LHCN-M2 (cell line): ENCODE measurements around the gene HDAC4. TPM values are rescaled to one million over a fixed set of nuclear protein-coding genes. Genes with fewer than 3 reads are reported as not detected.
A peak's percentile ranks its signal among the peaks of the same experiment; 100 is the strongest.

Experiments used
- DNase-seq: peaks from one replicate; pipeline ENCODE4 v3.0.0-alpha.2; 2012; ENCODE audit warnings: low read depth
- total RNA-seq: library from RNA; depleted of rRNA; stranded (reverse); fragments of >200 nt; gene quantifications from 2 replicates; pipeline ENCODE4 v1.2.3, GENCODE V29; 2014

Gene HDAC4
- total RNA-seq, 1 experiment from 2014 or later: 26.8 TPM

DNA sequence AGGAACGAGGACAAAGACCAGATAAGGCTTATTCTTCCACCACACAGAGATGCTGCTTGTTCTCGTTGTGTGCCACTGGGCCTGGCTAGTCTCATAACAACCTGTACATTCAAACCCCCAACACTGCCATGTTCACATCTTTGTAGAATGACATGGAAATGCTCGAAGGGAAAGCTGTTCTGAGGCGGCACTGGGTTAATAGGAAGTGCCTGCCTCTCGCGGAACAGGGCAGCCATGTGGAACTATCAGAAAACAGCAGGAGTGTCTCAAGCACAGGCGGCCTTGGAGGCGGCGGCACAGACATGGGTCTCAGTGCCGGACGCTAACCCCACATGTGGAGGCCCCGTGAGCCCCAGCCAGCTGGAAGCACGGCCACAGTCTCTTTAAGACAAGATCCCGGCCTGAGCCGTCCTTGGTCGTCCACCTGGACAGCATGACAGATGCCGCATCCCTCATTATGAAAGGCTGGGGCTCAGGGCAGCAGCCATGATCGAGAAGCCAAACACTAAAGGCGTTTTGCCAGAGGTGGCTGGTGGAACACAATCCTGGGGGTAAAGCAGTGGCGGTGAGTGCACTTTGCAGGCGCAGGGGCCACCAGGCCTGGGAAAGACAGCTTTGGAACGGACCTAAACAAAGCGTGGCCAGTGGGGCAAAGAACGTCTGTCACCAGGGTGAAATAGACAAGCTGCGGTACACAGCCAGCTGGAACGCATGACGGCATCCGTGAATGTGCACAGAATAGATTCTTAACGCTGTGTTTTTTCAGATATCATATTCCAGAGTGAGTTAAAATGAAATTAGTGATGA is 161.0 kb downstream of the HDAC4 start:
- no peak for DNase-seq

DNA sequence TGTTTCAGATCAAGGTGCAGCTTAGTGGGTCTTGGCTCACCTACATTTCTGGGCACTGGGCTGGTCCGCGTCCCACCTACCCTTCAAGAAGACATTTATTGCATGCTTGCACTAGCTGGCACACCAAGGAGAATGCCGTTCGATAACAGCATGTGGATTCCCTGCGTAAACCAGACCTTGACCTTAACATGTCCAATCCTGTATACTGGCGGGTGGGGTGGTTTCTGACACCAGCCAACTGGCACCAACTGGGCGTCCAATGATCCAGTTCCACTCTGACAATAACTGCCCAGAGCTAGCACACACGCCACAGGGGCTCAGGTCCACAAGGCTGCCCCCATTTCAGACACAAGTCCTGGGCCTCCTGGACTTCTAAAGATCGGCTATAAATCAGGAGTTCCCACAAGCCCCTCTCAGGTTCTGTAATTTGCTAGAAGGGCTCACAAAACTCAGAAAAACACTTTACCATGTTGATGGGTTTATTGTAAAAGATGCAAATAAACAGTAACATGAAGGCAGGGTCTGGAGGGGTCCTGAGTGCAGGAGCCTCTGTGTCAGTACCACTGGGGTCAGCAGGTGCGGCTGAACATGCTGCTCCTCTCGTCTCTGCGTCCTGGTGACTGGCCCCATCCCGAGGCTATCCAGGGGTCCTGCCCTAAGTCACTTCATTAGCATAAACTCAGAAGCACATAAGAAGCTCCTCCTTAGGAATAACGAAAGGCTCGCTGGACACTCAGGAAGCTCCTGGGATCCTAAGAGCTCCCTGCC is 161.8 kb downstream of the HDAC4 start:
- DNase-seq: no peak

GRCh38 chr2:239238381-239238780 is 162.4 kb downstream of the HDAC4 start:
- DNase-seq: no peak

DNA sequence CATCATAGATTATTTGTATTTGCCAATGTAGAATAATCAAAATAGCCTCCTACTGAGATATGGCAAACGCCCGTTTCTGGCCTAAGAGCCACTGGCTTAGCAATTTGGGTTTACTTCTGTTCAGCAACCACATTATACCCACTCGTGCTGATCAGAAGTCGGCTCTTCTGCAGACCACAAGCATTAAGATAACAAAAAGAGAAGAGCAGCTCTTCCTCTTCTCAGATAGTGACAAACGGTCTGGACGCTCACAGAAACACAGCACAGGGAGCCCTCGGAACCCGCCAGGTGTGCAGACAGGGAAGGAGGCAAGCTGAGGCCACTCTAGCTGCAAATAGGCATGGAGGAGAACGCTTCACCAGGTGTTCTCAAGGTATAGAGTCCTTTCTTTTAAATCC is 164.0 kb downstream of the HDAC4 start:
- no peak for DNase-seq

DNA sequence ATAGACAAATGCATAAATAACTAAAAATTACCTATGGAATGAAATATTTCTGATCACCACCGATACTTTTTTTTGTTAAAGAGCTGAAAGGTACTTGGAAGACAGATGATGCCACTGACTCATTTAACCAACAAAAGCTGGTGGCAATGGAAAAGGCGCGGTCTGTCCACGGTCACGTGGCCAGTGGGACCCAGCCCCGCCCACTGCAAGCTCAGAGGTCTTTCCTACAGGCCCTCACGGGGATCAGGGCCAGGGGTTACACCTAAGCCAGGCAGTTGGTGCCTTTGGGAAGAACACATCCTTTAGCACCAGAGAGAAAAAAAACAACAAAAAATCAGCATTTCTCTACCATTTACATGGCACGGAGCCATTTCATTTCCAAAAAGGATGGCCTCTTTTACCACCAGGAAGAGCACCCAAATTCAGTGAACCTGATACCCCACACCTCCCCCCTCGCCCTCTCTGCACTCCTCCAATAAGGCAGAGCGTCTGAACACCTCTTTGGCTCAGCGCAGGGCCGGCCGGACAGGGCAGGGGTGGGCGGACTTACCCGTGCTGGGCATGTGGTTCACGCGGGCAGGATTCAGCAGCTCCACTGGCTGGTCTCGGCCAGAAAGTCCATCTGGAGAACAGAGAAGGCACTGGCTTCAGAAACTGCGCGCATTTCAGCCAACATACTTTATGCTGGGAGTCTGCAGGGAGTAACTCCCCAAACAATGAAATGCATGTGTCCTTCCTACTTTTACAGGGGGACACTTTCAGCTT is 164.6 kb downstream of the HDAC4 start:
- no peak for DNase-seq

DNA sequence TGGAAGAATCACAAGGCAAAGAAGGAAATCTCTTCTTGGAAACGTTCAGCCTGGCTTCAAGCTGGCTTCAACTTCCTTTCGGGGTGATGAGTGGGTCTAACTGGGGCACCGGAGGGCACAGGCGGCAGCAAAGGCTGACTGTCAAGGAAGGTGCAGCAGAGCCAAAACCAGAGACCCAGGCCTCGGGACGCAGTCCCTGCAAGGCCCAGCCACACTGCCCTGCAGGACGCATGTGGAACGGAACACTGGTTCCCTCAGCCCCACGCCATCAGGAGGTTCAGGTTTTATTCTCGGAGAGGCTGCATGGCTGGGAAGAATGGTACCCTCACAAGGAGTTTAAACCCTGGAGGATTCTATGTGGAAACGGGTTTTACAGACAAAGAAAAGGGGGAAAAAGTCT is 165.5 kb downstream of the HDAC4 start:
- no peak for DNase-seq

DNA sequence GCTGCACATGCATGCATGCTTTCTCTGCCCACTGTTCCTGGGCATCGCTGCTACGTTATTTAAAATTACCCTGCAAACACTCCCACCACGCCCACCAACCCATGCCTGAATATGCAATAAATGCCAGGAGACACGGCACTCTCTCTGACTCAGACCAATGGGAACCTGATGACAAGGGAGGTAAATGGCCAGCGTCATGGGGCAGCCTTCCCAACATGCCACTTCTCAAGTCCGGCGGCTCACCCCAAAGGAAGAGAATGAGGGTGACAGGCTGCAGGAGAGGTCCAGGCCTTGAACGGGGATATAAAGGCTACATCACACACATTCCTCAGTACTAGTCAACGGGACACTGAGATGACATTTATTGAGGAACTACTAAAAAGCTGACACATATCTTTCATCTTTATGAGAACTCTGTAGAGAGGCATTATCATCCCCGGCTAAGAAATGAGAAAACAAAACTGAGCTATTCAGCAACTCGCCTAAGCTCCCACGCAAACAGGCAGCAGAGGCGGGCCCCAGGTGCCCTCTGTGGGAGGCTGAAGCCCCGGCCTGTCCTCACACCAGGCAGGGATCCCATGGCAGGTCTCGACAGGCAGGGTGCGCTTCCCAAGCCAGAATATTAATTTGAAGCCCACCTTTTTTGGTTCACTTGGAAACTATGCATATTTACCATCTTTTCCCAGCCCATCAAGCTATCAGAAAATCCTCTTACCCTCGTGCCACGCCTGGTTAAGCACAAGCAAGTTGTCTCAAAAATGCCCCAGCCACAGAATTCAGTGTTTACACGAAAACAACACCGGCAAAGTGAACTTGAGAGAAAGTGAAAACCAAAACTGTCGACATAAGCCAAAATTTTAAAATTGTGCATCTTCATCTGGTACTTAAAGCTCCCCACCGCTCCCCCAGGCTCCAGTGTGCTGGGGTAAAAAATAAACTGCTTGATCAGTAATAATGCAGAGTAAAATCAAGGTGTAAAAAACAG is 166.3 kb downstream of the HDAC4 start:
- DNase-seq: no peak

GRCh38 chr2:239233576-239233975 is 167.2 kb downstream of the HDAC4 start:
- DNase-seq: no peak

GRCh38 chr2:239232195-239232578 is 168.6 kb downstream of the HDAC4 start:
- no peak for DNase-seq

DNA sequence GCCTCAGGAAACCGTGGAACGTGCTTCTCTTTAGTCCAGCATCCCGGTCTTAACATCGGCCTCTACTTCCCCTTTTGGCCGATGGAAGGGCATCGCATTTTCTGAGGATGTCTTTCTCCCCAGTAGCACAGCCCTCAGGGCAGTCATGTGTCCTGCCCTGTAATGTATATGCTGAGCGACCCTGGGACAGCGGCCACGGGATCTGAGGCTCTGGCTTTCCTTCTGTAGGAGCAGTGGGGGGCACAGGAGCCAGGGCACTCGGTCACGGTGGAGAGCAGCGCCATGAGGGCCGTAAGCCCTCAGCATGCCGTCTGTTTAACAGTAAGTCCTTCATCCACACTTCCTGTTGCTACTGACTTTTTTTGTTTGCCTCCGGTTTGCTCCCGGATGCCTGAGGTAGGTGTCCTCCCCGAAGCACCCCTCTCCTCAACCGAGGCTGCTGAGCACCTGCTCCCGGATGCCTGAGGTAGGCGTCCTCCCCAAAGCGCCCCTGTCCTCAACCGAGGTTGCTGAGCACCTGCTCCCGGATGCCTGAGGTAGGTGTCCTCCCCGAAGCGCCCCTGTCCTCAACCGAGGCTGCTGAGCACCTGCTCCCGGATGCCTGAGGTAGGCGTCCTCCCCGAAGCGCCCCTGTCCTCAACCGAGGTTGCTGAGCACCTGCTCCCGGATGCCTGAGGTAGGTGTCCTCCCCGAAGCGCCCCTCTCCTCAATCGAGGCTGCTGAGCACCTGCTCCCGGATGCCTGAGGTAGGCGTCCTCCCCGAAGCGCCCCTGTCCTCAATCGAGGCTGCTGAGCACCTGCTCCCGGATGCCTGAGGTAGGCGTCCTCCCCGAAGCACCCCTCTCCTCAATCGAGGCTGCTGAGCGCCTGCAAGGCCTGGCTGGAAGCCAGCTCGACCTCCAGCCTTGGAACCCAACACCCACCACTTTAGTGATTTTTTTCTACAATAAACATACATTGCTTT is 169.3 kb downstream of the HDAC4 start:
- DNase-seq: no peak

DNA sequence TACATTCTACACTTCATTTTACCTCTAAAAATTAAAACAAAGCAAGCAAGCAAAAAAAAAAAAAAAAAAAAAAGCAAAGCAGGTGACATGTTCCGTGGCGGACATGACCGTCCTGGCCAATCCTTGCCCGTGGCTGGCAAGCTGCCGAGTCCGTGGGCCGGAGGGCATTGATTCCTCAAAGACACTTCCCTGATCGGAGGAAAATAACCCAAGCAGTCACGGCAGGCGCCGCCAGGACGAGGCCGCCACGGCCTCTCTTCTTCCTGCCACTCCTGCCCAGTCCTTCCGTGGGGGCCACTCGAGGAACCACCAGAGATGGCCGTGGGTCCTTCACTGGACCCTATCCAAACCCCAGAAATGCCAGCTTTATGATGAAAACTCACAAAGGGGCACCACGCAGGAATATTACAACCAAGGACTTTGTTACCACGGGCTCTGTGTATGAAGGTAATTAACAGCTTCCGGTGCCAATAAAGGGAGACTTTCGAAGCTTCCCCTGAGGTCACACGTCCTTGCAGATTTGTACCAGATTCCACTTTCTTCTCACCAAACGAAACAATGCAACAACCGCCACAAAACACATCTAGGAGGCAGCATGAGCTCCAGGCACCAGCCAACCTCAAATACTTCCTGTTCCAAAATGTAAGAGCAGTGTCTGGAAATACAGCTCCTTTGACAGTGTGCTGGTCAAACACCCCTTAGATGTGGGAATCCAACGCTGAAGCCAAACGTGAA is 170.3 kb downstream of the HDAC4 start:
- DNase-seq: no peak

- DNase-seq: no peak
Observed at GRCh38 chr2:239229545-239230279, 171.1 kb downstream of the HDAC4 start.

- peak; percentile 96 for DNase-seq
Observed at GRCh38 chr2:239227661-239228371, 173.0 kb downstream of the HDAC4 start.

- peak; percentile 38 for DNase-seq
Observed at GRCh38 chr2:239226677-239227581, 173.9 kb downstream of the HDAC4 start.

GRCh38 chr2:239225871-239226561 is 174.8 kb downstream of the HDAC4 start:
- peak; percentile 83 for DNase-seq

GRCh38 chr2:239225371-239225851 is 175.4 kb downstream of the HDAC4 start:
- no peak for DNase-seq
